ENCODE results near the gene B3GAT3.
"Not testable (repeated sequence)": the region's sequence is repeated elsewhere in the genome, so short reads cannot be mapped to it uniquely, and the experiment has no call there.

Gene B3GAT3

DNA sequence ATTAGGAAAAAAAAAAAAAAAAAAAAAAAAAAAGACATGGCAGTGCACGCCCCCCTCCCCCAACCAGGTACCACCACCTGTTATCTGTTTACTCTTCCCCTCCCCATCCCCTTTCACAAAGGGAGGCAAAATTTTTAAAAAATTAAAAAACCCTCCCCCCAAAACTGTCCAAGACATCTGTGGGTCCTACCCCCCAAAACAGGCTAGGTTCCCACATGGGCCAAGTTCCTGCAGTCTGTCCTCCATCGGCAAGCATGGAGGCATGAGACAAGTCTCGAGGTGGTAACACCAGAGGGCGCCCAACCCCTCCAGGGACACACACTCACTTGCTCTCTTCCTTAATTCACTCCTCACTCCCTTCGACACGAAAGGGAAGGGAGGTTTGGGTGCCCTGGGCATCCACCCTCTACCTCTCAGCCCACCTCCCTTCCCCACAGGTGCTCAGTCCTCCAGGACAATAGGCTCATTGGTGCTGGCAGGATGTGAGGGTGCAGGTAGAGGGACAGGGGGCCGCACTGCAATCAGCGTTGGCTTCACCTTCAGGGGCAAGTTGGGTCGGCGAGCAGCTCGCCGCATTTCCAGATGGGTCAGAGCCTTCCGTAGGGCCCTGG is 28.2 kb downstream of the B3GAT3 start:
- Histone ChIP-seq H3K36me3 (ENCODE audit: insufficient read depth, low read length) (peaks cover 14% of the 10 kb centered on the region; the same call in 1 of the 2 replicates), H3K79me2 (ENCODE audit: control insufficient read depth, insufficient read depth, low read length, unreplicated experiment) (peaks cover 27% of the 10 kb centered on the region)

DNA sequence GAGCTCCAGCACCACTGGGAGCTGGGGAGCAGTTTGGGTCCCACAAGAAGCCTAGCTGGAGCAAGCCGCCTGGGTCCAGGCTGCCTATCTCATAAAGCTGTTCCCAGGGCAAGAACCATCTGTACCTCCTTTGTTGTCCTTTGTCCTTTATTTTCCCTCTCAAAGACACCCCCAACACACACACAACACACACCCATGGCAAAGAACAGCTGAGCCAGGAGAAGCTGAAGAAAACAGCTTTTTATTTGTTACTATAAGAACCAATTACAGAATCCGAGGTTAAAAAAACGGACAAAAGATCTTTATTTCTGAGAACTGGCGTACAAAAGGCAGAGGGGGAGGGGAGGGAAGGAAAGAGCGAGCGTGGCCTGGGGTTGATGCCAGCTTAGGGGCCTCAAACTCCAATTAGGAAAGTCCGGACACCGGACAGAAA is 28.8 kb downstream of the B3GAT3 start:
- Histone ChIP-seq H3K27me3 (ENCODE audit: insufficient read depth, low read length) (no peaks in the 10 kb centered on the region), H2AFZ (ENCODE audit: low read length, unreplicated experiment) (no peak overlapping the region), H3K27ac (ENCODE audit: low read depth, low read length) (no peak overlapping the region), H3K4me1 (ENCODE audit: control insufficient read depth, insufficient read depth, low read length, unreplicated experiment) (peaks cover 23% of the 10 kb centered on the region), H3K36me3 (ENCODE audit: insufficient read depth, low read length) (peaks cover 9% of the 10 kb centered on the region; the same call in 1 of the 2 replicates), H3K4me3 (ENCODE audit: low read depth, low read length) (no peak overlapping the region), H3K79me2 (ENCODE audit: control insufficient read depth, insufficient read depth, low read length, unreplicated experiment) (peaks cover 21% of the 10 kb centered on the region)

More for the DNA sequence above, 28.2 kb downstream of the B3GAT3 start:
- Histone ChIP-seq H3K27me3 (ENCODE audit: insufficient read depth, low read length) (no peaks in the 10 kb centered on the region), H2AFZ (ENCODE audit: low read length, unreplicated experiment) (no peak overlapping the region), H3K27ac (ENCODE audit: low read depth, low read length) (no peak overlapping the region), H3K4me1 (ENCODE audit: control insufficient read depth, insufficient read depth, low read length, unreplicated experiment) (peaks cover 23% of the 10 kb centered on the region), H3K4me3 (ENCODE audit: low read depth, low read length) (no peak overlapping the region)

GRCh38 chr11:62592146-62592815 is 29.5 kb downstream of the B3GAT3 start:
- peak overlapping the region; percentile 40 for H2AFZ ChIP-seq (ENCODE audit: low read length, unreplicated experiment)
- H3K36me3 ChIP-seq (ENCODE audit: insufficient read depth, low read length): peaks cover 2% of the 10 kb centered on the region; the same call in 1 of the 2 replicates
- peaks cover 29% of the 10 kb centered on the region for H3K4me1 ChIP-seq (ENCODE audit: control insufficient read depth, insufficient read depth, low read length, unreplicated experiment)
- peaks cover 22% of the 10 kb centered on the region for H3K79me2 ChIP-seq (ENCODE audit: control insufficient read depth, insufficient read depth, low read length, unreplicated experiment)
- H3K27me3 ChIP-seq (ENCODE audit: insufficient read depth, low read length): no peaks in the 10 kb centered on the region
- peak overlapping the region; percentile 84 for H3K4me3 ChIP-seq (ENCODE audit: low read depth, low read length)
- peak overlapping the region; percentile 61 for H3K27ac ChIP-seq (ENCODE audit: low read depth, low read length)

- Histone ChIP-seq H3K36me3 (ENCODE audit: insufficient read depth, low read length) (no peaks in the 10 kb centered on the region), H2AFZ (ENCODE audit: low read length, unreplicated experiment) (peak within 1 kb of the TSS; percentile 63)
Observed at GRCh38 chr11:62591448-62592145, 30.2 kb downstream of the B3GAT3 start, which contains the start of gene TUT1. Gene TUT1, minus strand, starts transcription at chr11:62591523. Its CDS starts 38 bp downstream, at chr11:62591485.

DNA sequence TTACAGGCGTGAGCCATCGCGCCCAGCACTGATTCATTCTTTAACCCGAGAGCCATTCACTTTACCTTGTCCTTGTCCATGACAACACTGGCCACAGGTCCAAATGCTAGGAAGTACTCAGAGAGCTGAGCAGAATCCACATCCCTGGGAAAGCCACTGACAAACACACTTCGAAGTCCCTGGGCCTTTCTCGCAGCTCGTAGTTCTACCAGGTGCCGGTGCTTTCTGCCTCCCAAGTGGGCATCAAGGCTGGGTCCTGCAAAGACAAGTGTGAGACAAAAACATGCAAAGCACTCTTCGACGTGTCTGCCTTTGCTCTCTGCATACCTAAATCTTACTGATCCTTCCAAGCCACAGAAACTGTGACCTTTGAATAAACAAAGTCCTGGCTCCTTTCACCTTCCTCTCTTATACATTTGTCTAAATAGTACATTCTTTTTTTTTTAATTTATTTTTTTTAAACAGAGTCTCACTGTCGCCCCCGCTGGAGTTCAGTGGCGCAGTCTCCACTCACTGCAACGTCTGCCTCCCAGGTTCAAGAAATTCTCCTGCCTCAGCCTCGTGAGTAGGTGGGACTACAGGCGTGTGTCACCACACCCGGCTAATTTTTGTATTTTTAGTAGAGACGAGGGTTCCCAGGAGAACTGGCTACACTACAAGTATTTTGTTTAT is 32.7 kb downstream of the B3GAT3 start:
- no peak overlapping the region for H2AFZ ChIP-seq (ENCODE audit: low read length, unreplicated experiment)
- peaks cover 28% of the 10 kb centered on the region for H3K79me2 ChIP-seq (ENCODE audit: control insufficient read depth, insufficient read depth, low read length, unreplicated experiment)
- H3K4me3 ChIP-seq (ENCODE audit: low read depth, low read length): no peak overlapping the region; the same call in 1 of the 2 replicates
- H3K27me3 ChIP-seq (ENCODE audit: insufficient read depth, low read length): no peaks in the 10 kb centered on the region
- H3K27ac ChIP-seq (ENCODE audit: low read depth, low read length): peak overlapping the region; percentile 3; the same call in 1 of the 2 replicates
- peaks cover 29% of the 10 kb centered on the region for H3K4me1 ChIP-seq (ENCODE audit: control insufficient read depth, insufficient read depth, low read length, unreplicated experiment)
- 0 out of 2 replicates have a peak, but pooled peaks cover 3% of the 10 kb centered on the region for H3K36me3 ChIP-seq (ENCODE audit: insufficient read depth, low read length)

More at GRCh38 chr11:62591448-62592145, 30.2 kb downstream of the B3GAT3 start, which contains the start of gene TUT1:
- Histone ChIP-seq H3K27ac (ENCODE audit: low read depth, low read length) (peak within 1 kb of the TSS; percentile 74), H3K4me3 (ENCODE audit: low read depth, low read length) (peak within 1 kb of the TSS; percentile 84), H3K79me2 (ENCODE audit: control insufficient read depth, insufficient read depth, low read length, unreplicated experiment) (peaks cover 21% of the 10 kb centered on the region), H3K4me1 (ENCODE audit: control insufficient read depth, insufficient read depth, low read length, unreplicated experiment) (peaks cover 29% of the 10 kb centered on the region), H3K27me3 (ENCODE audit: insufficient read depth, low read length) (no peaks in the 10 kb centered on the region)

- Histone ChIP-seq H3K36me3 (ENCODE audit: insufficient read depth, low read length) (peaks cover 15% of the 10 kb centered on the region; the same call in 1 of the 2 replicates), H3K79me2 (ENCODE audit: control insufficient read depth, insufficient read depth, low read length, unreplicated experiment) (peaks cover 22% of the 10 kb centered on the region), H3K4me1 (ENCODE audit: control insufficient read depth, insufficient read depth, low read length, unreplicated experiment) (peaks cover 18% of the 10 kb centered on the region)
- not testable (repeated sequence) for H3K4me3 ChIP-seq (ENCODE audit: low read depth, low read length); H3K27ac ChIP-seq (ENCODE audit: low read depth, low read length); H2AFZ ChIP-seq (ENCODE audit: low read length, unreplicated experiment); H3K27me3 ChIP-seq (ENCODE audit: insufficient read depth, low read length)
Observed at GRCh38 chr11:62585356-62585755, 36.4 kb downstream of the B3GAT3 start.

- H3K4me1 ChIP-seq (ENCODE audit: control insufficient read depth, insufficient read depth, low read length, unreplicated experiment); H3K27ac ChIP-seq (ENCODE audit: low read depth, low read length); H3K79me2 ChIP-seq (ENCODE audit: control insufficient read depth, insufficient read depth, low read length, unreplicated experiment); H3K4me3 ChIP-seq (ENCODE audit: low read depth, low read length); H2AFZ ChIP-seq (ENCODE audit: low read length, unreplicated experiment); H3K27me3 ChIP-seq (ENCODE audit: insufficient read depth, low read length): not testable (repeated sequence)
- H3K36me3 ChIP-seq (ENCODE audit: insufficient read depth, low read length): peaks cover 15% of the 10 kb centered on the region; the same call in 1 of the 2 replicates
Observed at GRCh38 chr11:62581735-62582134, 40.1 kb downstream of the B3GAT3 start.

DNA sequence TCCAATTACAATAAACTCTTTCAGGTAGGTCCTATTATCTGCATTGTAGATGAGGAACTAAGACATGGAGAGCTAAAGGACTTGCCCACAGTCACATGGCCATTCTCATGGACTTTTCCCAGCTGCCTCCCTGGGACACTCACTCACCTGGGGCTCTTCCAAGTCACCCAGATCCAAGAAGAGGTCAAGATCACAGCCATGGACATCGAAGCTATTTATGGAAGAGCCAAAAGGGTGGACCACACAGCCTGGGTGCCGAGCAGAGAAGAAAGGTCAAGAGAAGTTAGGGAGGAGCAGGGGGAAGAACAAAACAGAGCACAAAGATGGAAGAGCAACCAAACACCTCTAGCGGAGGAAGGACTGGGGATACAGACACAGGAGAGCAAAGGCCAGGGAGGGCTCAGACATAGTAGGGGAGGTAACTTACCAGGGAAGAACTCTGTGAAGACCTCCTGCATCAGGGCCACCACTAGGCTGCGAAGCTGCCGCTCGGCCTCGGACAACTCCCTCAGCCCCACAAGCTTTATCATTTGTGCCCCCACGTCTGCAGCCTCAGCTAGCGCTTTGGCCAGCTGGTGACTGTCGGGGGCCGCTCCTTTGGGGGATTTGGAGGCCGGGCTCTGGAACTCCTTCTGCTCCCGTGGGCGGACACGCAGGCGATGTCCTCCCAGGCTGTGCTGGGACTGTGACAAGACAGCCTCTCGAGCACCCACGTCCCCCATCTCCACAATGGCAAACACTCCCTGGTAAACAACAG is 40.6 kb downstream of the B3GAT3 start:
- H3K27ac ChIP-seq (ENCODE audit: low read depth, low read length): no peak overlapping the region
- H3K36me3 ChIP-seq (ENCODE audit: insufficient read depth, low read length): peaks cover 13% of the 10 kb centered on the region; the same call in 1 of the 2 replicates
- peaks cover 12% of the 10 kb centered on the region for H3K4me1 ChIP-seq (ENCODE audit: control insufficient read depth, insufficient read depth, low read length, unreplicated experiment)
- no peak overlapping the region for H2AFZ ChIP-seq (ENCODE audit: low read length, unreplicated experiment)
- no peak overlapping the region for H3K4me3 ChIP-seq (ENCODE audit: low read depth, low read length)
- H3K27me3 ChIP-seq (ENCODE audit: insufficient read depth, low read length): no peaks in the 10 kb centered on the region
- H3K79me2 ChIP-seq (ENCODE audit: control insufficient read depth, insufficient read depth, low read length, unreplicated experiment): peaks cover 14% of the 10 kb centered on the region

DNA sequence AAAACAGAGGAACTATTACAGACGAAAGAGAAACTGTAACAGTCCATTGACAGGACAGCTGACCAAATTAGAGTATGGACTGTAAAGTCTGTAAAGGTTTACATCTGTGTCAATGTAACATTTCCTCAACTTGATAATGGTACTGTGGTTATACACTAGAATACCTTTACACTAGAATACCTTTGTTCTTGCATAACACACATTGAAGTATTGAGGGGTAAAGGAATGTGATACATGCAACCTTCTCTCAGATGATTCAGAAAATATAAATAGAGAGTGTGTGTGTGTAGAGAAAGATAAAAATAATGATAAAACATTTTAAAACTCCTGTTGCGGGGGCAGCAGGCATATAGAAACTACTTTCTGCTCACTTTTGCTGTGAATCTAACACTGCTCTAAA is 42.5 kb downstream of the B3GAT3 start:
- H3K36me3 ChIP-seq (ENCODE audit: insufficient read depth, low read length): peaks cover 12% of the 10 kb centered on the region; the same call in 1 of the 2 replicates
- no peak overlapping the region for H2AFZ ChIP-seq (ENCODE audit: low read length, unreplicated experiment)

More for the DNA sequence above, 42.5 kb downstream of the B3GAT3 start:
- H3K27me3 ChIP-seq (ENCODE audit: insufficient read depth, low read length): no peaks in the 10 kb centered on the region
- no peak overlapping the region for H3K4me3 ChIP-seq (ENCODE audit: low read depth, low read length)
- peaks cover 25% of the 10 kb centered on the region for H3K79me2 ChIP-seq (ENCODE audit: control insufficient read depth, insufficient read depth, low read length, unreplicated experiment)
- H3K4me1 ChIP-seq (ENCODE audit: control insufficient read depth, insufficient read depth, low read length, unreplicated experiment): peaks cover 24% of the 10 kb centered on the region
- H3K27ac ChIP-seq (ENCODE audit: low read depth, low read length): no peak overlapping the region
